Measurements from ENCODE around the gene SLC25A45. TPM values are rescaled to one million over a fixed set of nuclear protein-coding genes. Genes with fewer than 3 reads are reported as not detected.

Gene SLC25A45
- total and polyA plus RNA-seq, 2 experiments from 2014 or later: 0.10 to 0.74 TPM

DNA sequence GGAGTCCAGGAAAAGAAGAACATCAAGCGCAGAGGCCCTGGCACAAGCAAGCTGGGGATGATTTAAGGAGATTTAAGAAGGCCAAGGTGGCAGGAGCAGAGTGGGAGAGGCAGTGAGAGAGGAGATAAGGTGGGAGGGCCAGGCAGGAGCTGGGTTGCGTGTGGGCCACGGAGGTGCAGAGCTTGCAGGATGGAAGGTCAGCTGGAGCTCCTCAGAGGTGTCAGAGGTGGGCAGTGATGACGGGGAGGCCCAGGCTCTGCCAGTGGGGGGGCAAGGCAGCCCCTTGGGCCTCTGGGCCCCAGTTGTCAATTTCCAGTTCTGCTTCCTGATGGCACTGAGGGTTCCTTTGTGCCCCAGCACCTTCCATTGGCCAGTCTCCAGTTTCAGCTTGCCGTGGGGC is 10.5 kb upstream of the SLC25A45 start:
- Histone ChIP-seq H3K4me2 (no peak overlapping the region), H3F3A (replicated peaks; ENCODE audit: low read depth) (no peaks in the 10 kb centered on the region), H3K4me3 (no peak overlapping the region), H3K27ac (ENCODE audit: low read depth) (no peak overlapping the region), H3K27me3 (ENCODE audit: insufficient read depth) (no peaks in the 10 kb centered on the region), H3K9me2 (ENCODE audit: insufficient read depth) (no peaks in the 10 kb centered on the region), H2AFZ (no peak overlapping the region), H4K20me1 (replicated peaks; ENCODE audit: insufficient read depth) (no peaks in the 10 kb centered on the region), H3K36me3 (ENCODE audit: insufficient read depth) (no peaks in the 10 kb centered on the region), H3K79me2 (replicated peaks; ENCODE audit: insufficient read depth) (no peaks in the 10 kb centered on the region), H3K4me1 (ENCODE audit: insufficient read depth) (peaks cover 5% of the 10 kb centered on the region; the same call in 1 of the 2 replicates)
- DNase-seq (ENCODE audit: low spot score): no peak
- Mint-ChIP-seq H3K4me3 (no peak overlapping the region), H3K27ac (no peak overlapping the region), H3K27me3 (ENCODE audit: insufficient read depth, low read depth, poor library complexity) (peaks cover 4% of the 10 kb centered on the region), H3K4me1 (peaks cover 16% of the 10 kb centered on the region), H3K36me3 (ENCODE audit: low read depth) (peaks cover 4% of the 10 kb centered on the region; the same call in 1 of the 3 replicates), H3K9me3 (no peaks in the 10 kb centered on the region)
- no peak for ATAC-seq
- TF ChIP-seq ZNF114 (CRISPR knock-in tag; IDR thresholded peaks at IDR 0.05): no peak
- TF ChIP-seq, protein P1, sequence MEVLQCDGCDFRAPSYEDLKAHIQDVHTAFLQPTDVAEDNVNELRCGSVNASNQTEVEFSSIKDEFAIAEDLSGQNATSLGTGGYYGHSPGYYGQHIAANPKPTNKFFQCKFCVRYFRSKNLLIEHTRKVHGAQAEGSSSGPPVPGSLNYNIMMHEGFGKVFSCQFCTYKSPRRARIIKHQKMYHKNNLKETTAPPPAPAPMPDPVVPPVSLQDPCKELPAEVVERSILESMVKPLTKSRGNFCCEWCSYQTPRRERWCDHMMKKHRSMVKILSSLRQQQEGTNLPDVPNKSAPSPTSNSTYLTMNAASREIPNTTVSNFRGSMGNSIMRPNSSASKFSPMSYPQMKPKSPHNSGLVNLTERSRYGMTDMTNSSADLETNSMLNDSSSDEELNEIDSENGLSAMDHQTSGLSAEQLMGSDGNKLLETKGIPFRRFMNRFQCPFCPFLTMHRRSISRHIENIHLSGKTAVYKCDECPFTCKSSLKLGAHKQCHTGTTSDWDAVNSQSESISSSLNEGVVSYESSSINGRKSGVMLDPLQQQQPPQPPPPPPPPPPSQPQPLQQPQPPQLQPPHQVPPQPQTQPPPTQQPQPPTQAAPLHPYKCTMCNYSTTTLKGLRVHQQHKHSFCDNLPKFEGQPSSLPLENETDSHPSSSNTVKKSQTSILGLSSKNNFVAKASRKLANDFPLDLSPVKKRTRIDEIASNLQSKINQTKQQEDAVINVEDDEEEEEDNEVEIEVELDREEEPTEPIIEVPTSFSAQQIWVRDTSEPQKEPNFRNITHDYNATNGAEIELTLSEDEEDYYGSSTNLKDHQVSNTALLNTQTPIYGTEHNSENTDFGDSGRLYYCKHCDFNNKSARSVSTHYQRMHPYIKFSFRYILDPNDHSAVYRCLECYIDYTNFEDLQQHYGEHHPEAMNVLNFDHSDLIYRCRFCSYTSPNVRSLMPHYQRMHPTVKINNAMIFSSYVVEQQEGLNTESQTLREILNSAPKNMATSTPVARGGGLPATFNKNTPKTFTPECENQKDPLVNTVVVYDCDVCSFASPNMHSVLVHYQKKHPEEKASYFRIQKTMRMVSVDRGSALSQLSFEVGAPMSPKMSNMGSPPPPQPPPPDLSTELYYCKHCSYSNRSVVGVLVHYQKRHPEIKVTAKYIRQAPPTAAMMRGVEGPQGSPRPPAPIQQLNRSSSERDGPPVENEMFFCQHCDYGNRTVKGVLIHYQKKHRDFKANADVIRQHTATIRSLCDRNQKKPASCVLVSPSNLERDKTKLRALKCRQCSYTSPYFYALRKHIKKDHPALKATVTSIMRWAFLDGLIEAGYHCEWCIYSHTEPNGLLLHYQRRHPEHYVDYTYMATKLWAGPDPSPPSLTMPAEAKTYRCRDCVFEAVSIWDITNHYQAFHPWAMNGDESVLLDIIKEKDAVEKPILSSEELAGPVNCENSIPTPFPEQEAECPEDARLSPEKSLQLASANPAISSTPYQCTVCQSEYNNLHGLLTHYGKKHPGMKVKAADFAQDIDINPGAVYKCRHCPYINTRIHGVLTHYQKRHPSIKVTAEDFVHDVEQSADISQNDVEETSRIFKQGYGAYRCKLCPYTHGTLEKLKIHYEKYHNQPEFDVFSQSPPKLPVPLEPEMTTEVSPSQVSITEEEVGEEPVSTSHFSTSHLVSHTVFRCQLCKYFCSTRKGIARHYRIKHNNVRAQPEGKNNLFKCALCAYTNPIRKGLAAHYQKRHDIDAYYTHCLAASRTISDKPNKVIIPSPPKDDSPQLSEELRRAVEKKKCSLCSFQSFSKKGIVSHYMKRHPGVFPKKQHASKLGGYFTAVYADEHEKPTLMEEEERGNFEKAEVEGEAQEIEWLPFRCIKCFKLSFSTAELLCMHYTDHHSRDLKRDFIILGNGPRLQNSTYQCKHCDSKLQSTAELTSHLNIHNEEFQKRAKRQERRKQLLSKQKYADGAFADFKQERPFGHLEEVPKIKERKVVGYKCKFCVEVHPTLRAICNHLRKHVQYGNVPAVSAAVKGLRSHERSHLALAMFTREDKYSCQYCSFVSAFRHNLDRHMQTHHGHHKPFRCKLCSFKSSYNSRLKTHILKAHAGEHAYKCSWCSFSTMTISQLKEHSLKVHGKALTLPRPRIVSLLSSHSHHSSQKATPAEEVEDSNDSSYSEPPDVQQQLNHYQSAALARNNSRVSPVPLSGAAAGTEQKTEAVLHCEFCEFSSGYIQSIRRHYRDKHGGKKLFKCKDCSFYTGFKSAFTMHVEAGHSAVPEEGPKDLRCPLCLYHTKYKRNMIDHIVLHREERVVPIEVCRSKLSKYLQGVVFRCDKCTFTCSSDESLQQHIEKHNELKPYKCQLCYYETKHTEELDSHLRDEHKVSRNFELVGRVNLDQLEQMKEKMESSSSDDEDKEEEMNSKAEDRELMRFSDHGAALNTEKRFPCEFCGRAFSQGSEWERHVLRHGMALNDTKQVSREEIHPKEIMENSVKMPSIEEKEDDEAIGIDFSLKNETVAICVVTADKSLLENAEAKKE (CRISPR knock-in tag; IDR thresholded peaks at IDR 0.05): no peak
- TF ChIP-seq, protein P2, sequence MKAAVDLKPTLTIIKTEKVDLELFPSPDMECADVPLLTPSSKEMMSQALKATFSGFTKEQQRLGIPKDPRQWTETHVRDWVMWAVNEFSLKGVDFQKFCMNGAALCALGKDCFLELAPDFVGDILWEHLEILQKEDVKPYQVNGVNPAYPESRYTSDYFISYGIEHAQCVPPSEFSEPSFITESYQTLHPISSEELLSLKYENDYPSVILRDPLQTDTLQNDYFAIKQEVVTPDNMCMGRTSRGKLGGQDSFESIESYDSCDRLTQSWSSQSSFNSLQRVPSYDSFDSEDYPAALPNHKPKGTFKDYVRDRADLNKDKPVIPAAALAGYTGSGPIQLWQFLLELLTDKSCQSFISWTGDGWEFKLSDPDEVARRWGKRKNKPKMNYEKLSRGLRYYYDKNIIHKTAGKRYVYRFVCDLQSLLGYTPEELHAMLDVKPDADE (IDR thresholded peaks at IDR 0.05): no peak

DNA sequence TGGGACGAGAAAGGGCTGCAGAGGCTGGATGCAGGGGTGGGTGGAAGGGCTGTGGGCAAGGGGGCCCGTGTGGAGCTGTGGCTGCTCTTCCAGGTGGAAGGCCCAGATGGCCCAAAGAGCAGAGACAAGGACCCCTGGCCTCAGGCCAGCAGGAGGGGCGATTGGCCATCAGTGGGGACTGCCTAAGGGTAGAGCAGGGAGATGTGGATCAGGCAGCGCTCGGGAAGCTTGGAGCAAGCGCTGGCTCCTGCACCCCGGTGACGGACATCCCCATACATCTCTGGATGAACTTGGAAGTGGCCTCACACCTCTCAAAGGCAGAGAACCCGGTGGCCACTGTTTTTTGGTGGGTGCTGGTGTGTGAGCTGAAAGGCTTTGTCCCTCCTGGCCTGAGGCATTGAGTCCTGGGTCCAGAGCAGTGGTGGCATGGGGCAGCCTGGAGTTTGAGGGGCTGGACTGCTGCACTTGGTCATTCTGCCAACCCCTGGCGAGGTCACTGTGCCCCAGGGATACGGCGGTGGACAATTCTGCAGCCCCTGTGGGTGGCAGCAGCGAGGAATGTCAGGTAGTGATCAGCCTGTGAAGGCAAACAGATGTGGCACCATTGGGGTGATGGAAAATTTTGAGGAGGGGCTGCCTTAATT is 9.9 kb upstream of the SLC25A45 start:
- Mint-ChIP-seq H3K9me3 (no peaks in the 10 kb centered on the region), H3K4me1 (peaks cover 16% of the 10 kb centered on the region), H3K27me3 (ENCODE audit: insufficient read depth, low read depth, poor library complexity) (peaks cover 2% of the 10 kb centered on the region), H3K27ac (no peak overlapping the region), H3K4me3 (no peak overlapping the region), H3K36me3 (ENCODE audit: low read depth) (peaks cover 3% of the 10 kb centered on the region; the same call in 1 of the 3 replicates)
- Histone ChIP-seq H3K4me1 (ENCODE audit: insufficient read depth) (peaks cover 5% of the 10 kb centered on the region; the same call in 1 of the 2 replicates), H3F3A (replicated peaks; ENCODE audit: low read depth) (0 out of 2 replicates have a peak, but pooled peaks cover under 1% of the 10 kb centered on the region), H3K9me2 (ENCODE audit: insufficient read depth) (no peaks in the 10 kb centered on the region), H4K20me1 (replicated peaks; ENCODE audit: insufficient read depth) (no peaks in the 10 kb centered on the region), H2AFZ (no peak overlapping the region), H3K36me3 (ENCODE audit: insufficient read depth) (no peaks in the 10 kb centered on the region), H3K4me2 (no peak overlapping the region), H3K4me3 (no peak overlapping the region), H3K79me2 (replicated peaks; ENCODE audit: insufficient read depth) (no peaks in the 10 kb centered on the region), H3K27ac (ENCODE audit: low read depth) (no peak overlapping the region), H3K27me3 (ENCODE audit: insufficient read depth) (no peaks in the 10 kb centered on the region)
- no peak for TF ChIP-seq ZNF114 (CRISPR knock-in tag; IDR thresholded peaks at IDR 0.05)
- ATAC-seq (no peak), DNase-seq (ENCODE audit: low spot score) (no peak)

All from GM23338 (cell line).